HEK293T (cell line): ENCODE measurements around the gene EDARADD.

Source experiments
- ARNT ChIP-seq: fragments of 450-650 bp; IDR thresholded peaks from 2 replicates; pipeline ENCODE4 v1.6.1; 2017; ENCODE audit warnings: mild to moderate bottlenecking
- BHLHE40 ChIP-seq: fragments of 450-650 bp; IDR thresholded peaks from 2 replicates; pipeline ENCODE4 v1.6.1; 2016; ENCODE audit warnings: mild to moderate bottlenecking, moderate library complexity, borderline replicate concordance
- FOXM1 ChIP-seq: fragments of 450-650 bp; IDR thresholded peaks from 2 replicates; pipeline ENCODE4 v1.6.1; 2017; ENCODE audit warnings: mild to moderate bottlenecking, borderline replicate concordance
- HDGF ChIP-seq: fragments of 450-650 bp; IDR thresholded peaks from 2 replicates; pipeline ENCODE4 v1.6.1; 2017; ENCODE audit warnings: antibody characterized with exemption, borderline replicate concordance
- LEF1 ChIP-seq: fragments of 450-650 bp; IDR thresholded peaks from 2 replicates; pipeline ENCODE4 v1.6.1; 2017; ENCODE audit warnings: mild to moderate bottlenecking, borderline replicate concordance
- NFRKB ChIP-seq: fragments of 450-650 bp; IDR thresholded peaks from 2 replicates; pipeline ENCODE4 v1.6.1; 2016; ENCODE audit warnings: mild to moderate bottlenecking, moderate library complexity
- SP1 ChIP-seq: fragments of 450-650 bp; IDR thresholded peaks from 2 replicates; pipeline ENCODE4 v1.6.1; 2017
- TARDBP ChIP-seq: fragments of 450-650 bp; IDR thresholded peaks from 2 replicates; pipeline ENCODE4 v1.6.1; 2016
- ZNF384 ChIP-seq: fragments of 450-650 bp; IDR thresholded peaks from 2 replicates; pipeline ENCODE4 v1.6.1; 2016
- TF ChIP-seq, protein P1 (sequence below): fragments of 450-650 bp; IDR thresholded peaks from 2 replicates; pipeline ENCODE4 v1.6.1; 2016

DNA sequence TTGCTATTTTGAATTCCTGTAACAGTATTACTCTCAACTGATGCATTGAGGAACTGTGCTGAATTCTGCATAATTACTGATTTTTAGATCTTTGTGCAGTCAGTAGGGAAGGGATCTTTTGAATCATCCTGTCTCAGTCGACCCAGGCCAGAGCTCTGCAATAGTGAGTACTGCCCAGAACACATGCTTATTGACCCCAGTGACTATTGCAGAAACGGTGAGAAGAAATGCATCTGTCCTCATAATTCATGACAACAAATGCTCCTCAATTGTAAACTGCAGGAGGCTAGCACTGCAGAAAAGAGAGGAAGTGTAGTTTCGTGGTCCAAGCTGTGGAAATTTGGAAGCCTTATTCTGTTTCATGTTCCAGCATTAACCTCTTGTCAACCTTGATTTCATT is 19.6 kb downstream of the EDARADD start:
- no peak for TF ChIP-seq ZNF384
- no peak for TF ChIP-seq BHLHE40
- TF ChIP-seq FOXM1, result no peak
- no peak for TF ChIP-seq HDGF
- no peak for TF ChIP-seq SP1
- TF ChIP-seq NFRKB, result no peak
- no peak for TF ChIP-seq TARDBP
- TF ChIP-seq, protein P1, sequence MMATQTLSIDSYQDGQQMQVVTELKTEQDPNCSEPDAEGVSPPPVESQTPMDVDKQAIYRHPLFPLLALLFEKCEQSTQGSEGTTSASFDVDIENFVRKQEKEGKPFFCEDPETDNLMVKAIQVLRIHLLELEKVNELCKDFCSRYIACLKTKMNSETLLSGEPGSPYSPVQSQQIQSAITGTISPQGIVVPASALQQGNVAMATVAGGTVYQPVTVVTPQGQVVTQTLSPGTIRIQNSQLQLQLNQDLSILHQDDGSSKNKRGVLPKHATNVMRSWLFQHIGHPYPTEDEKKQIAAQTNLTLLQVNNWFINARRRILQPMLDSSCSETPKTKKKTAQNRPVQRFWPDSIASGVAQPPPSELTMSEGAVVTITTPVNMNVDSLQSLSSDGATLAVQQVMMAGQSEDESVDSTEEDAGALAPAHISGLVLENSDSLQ, result no peak
- no peak for TF ChIP-seq ARNT
- no peak for TF ChIP-seq LEF1
